22Rv1 (cell line): Measurements from ENCODE around the gene C9orf72.

Experiments
- CTCF ChIP-seq: fragments of 450-650 bp; IDR thresholded peaks from 2 replicates; pipeline ENCODE4 v1.5.1; 2017; ENCODE audit warnings: mild to moderate bottlenecking
- ZFX ChIP-seq: fragments of 450-650 bp; IDR thresholded peaks from 2 replicates; pipeline ENCODE4 v1.6.1; 2017; ENCODE audit warnings: antibody characterized with exemption, borderline replicate concordance

- TF ChIP-seq CTCF (no peak), ZFX (no peak)
These were observed 30.8 kb downstream of the C9orf72 start for GRCh38 chr9:27542508-27542907.
